HUES6 (cell line): ENCODE measurements around the gene SFXN1.

Source experiments
- H3K27ac ChIP-seq: 2 replicates; pipeline ENCODE4 v1.7.0; 2013; ENCODE audit warnings: low read depth, mild to moderate bottlenecking, low read length, inconsistent platforms
- H3K27me3 ChIP-seq: 2 replicates; pipeline ENCODE4 v1.6.1; 2013; ENCODE audit warnings: low read length; ENCODE audit not compliant: control insufficient read depth, insufficient read depth
- H3K36me3 ChIP-seq: 2 replicates; pipeline ENCODE4 v1.6.1; 2013; ENCODE audit warnings: low read length; ENCODE audit not compliant: control insufficient read depth, insufficient read depth
- H3K4me1 ChIP-seq: 2 replicates; pipeline ENCODE4 v1.6.1; 2013; ENCODE audit warnings: low read length; ENCODE audit not compliant: control insufficient read depth, insufficient read depth
- H3K4me3 ChIP-seq: 2 replicates; pipeline ENCODE4 v1.5.1; 2013; ENCODE audit warnings: low read depth, low read length
- H3K9ac ChIP-seq: one replicate; pipeline ENCODE4 v1.6.1; 2013; ENCODE audit warnings: mild to moderate bottlenecking, low read length
- H3K9me3 ChIP-seq: 2 replicates; pipeline ENCODE4 v1.6.1; 2013; ENCODE audit warnings: low read depth, low read length; ENCODE audit not compliant: control insufficient read depth, insufficient read depth

Gene SFXN1

DNA sequence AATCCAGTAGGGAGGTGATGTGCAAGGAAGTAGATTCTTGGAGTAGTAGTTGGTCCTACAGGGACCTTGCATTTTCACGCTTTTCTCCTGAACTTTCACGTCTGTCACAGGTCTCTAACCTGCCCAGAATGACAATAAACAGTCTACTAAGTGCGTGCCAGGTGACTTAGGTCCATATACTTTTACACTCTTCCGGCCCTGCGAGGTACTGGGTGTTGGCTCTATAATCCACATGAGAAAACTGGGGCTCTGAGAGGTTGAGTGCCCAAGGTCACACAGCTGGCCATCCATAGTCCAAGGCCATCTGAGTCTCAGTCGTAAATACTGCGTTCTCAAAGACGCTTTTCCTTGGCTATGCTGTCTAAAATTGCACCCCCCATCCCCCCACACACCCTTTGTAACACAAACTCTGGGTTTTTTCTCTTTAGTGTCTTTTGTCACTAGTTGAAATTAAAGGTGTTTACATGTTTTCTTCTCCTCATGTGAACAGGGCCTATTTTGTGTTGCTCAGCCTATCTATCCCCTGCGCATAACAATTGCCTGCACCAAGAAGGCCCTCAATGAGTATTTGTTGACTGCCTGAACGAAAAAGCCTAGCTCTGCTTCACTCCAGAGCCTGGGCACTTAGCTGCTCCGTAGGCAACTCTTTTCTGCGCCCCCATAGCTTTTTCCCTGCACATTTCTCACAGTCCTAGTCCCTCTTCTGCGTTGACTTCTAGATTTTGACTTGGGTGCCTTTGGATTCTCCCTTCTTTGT, 943 bp downstream of the SFXN1 start:
- Histone ChIP-seq H3K27ac (peak overlapping the region; percentile 79; the same call in 1 of the 2 replicates), H3K9ac (peak overlapping the region; percentile 89), H3K4me1 (peaks cover 9% of the 10 kb centered on the region), H3K27me3 (peaks cover 20% of the 10 kb centered on the region), H3K4me3 (peak overlapping the region; percentile 87), H3K9me3 (no peaks in the 10 kb centered on the region), H3K36me3 (peaks cover 33% of the 10 kb centered on the region)

DNA sequence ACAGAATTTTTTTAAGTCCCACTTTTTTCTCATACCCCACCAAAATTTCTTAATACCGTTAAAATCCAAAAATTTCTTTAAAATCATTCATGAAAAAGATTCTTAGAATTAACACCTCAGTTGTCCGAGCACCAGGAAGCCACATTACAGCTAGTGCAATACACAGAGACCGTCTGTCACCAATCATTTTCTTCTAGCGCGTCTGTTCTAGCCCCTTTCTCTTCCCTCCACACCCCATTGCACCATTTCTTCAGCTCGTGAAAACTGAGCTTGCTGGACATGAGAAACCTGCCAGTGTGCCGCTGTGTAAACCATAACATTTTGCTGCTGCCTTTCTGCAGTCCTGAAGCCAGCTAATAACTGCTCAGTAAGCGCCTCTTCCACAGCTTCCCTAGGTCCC, 5.0 kb downstream of the SFXN1 start:
- peaks cover 60% of the 10 kb centered on the region for H3K36me3 ChIP-seq
- no peaks in the 10 kb centered on the region for H3K27me3 ChIP-seq
- peaks cover 7% of the 10 kb centered on the region for H3K4me1 ChIP-seq
- H3K9me3 ChIP-seq: no peaks in the 10 kb centered on the region
- H3K9ac ChIP-seq: no peak overlapping the region
- H3K27ac ChIP-seq: no peak overlapping the region
- H3K4me3 ChIP-seq: no peak overlapping the region

DNA sequence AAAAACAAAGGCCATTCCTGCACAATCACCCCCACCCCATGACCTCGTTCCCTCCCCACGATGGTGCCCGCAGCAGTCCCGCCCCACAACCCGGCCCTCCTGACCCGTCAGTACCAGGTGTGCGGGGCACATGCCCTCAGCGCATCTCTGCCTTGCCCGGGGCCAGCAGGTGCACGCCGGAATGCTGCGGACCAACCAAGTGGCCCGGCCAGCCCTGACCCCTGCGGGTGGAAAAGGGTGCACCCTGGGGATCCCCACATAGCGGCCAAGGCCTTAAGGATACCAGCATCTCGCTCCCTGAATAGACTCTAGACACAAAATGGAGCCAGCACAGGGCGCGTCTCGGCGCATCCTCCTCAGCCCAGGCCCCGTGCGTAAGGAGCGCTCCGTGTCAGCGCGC, 6.0 kb downstream of the SFXN1 start:
- peaks cover 69% of the 10 kb centered on the region for H3K36me3 ChIP-seq
- no peaks in the 10 kb centered on the region for H3K27me3 ChIP-seq
- H3K27ac ChIP-seq: no peak overlapping the region

DNA sequence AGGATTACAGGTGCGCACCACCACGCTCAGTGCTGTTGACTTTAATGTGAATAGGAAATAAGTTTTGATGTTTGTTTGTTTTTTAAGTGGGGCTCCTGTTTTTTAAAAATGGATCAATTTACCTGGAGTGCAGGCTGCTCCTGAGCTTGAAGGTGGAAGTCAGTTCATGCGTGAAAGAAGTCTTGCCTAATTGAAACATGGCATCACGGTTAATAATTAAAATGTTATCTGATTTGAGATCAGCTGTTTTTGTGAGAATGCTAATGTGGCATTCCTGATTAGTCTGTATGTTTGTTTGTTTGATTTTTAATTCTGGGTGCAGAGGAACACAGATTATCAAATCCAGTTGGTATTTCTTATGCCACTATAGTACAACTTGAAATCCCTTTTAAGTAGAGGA, 6.5 kb downstream of the SFXN1 start:
- Histone ChIP-seq H3K9me3 (no peaks in the 10 kb centered on the region), H3K27me3 (no peaks in the 10 kb centered on the region), H3K4me3 (no peak overlapping the region), H3K36me3 (peaks cover 74% of the 10 kb centered on the region), H3K4me1 (peaks cover 2% of the 10 kb centered on the region), H3K27ac (no peak overlapping the region), H3K9ac (no peak overlapping the region)

More for the DNA sequence above, 6.0 kb downstream of the SFXN1 start:
- H3K9me3 ChIP-seq: no peaks in the 10 kb centered on the region
- H3K4me1 ChIP-seq: peaks cover 7% of the 10 kb centered on the region
- H3K4me3 ChIP-seq: no peak overlapping the region
- H3K9ac ChIP-seq: no peak overlapping the region

DNA sequence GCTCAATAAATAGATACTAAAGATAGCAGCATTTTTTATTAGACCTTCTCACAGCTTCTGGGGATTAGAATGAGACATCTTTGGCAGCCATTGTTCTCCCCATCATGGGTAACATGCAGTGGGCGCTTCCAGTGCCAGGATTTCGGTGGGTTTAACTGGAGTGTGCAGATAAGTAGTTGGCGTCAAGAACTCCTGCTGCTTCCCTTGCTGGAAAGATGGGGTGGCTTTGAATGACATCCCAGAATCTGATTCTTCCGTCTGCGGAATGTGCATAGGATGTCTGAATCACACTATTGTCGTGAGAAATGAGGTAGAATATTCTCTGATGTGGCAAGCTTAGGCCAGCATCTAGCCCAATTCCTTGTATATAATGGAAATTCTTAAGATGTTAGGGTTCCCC, 7.3 kb downstream of the SFXN1 start:
- H3K9me3 ChIP-seq: no peaks in the 10 kb centered on the region
- H3K9ac ChIP-seq: no peak overlapping the region
- H3K27me3 ChIP-seq: no peaks in the 10 kb centered on the region
- no peak overlapping the region for H3K4me3 ChIP-seq
- no peak overlapping the region for H3K27ac ChIP-seq
- H3K4me1 ChIP-seq: no peaks in the 10 kb centered on the region
- H3K36me3 ChIP-seq: peaks cover 72% of the 10 kb centered on the region

DNA sequence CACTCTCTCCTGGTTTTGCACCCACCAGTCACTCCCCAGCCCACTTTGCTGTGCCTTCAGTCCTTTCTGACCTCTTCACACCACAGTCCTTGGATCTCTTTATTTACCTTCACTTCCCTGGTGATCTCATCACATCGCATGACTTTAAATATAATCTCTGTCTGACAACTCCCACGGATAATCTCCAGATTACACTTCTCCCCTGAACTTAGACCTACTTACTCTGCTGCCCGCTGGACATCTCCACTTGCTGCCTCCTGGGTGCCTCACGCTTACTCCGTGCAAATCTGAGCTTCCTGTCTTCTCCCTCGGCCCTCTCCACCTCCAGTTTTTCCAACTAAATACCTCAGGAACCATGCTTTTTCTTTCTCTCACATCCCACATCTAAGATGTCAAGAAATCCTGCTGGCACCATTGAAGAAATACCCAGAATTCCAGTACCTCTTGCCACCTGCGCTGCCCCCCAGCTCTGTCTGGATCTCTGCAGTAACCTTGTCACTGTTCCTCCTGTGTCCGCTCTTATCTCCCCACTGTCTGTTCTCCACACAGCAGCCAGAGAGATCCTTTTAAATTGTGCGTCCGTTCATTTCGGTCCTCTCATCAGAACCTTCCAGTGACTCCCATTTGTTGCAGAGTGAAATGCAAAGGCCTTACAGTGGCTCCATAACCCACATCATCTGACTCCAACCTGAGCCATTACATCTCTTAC, 9.3 kb downstream of the SFXN1 start:
- H3K9me3 ChIP-seq: no peaks in the 10 kb centered on the region
- no peaks in the 10 kb centered on the region for H3K4me1 ChIP-seq
- no peak overlapping the region for H3K27ac ChIP-seq
- peaks cover 70% of the 10 kb centered on the region for H3K36me3 ChIP-seq
- no peaks in the 10 kb centered on the region for H3K27me3 ChIP-seq
- no peak overlapping the region for H3K9ac ChIP-seq
- H3K4me3 ChIP-seq: no peak overlapping the region

DNA sequence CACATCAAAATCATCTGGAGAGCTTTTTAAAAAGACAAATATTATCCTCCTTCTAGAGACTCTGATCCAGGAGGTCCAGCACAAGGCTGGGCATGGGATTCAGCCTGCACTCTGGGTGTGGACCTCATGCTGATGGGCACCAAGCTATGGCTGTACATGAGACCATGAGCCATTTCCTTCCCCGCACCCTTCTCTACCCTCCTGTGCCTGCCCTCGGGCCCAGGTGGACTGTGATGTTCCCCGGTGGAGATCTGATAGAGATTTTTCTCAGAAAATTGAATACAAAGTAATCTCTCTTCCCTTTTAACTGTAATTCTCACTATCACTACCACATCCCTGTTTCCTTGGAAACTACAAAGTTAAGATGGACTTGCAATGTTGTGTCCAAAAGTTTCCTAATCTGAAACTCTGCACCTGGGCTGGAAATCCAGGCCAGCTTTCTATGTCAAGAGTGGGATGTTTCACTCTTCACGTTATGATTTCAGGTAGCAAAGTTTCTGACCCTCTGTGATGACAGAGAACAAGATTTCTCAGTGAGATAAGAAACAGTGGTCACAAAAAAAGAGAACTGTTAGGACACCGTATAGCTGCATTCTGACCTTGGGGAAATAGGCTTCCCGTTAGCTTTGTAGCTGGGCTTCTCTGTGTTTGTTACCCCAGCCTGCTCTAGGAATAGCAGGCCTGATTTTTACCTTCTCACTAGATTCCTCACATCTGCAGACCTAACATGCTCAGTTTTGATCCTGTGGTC, 11.5 kb downstream of the SFXN1 start:
- Histone ChIP-seq H3K4me3 (no peak overlapping the region), H3K36me3 (peaks cover 71% of the 10 kb centered on the region)

DNA sequence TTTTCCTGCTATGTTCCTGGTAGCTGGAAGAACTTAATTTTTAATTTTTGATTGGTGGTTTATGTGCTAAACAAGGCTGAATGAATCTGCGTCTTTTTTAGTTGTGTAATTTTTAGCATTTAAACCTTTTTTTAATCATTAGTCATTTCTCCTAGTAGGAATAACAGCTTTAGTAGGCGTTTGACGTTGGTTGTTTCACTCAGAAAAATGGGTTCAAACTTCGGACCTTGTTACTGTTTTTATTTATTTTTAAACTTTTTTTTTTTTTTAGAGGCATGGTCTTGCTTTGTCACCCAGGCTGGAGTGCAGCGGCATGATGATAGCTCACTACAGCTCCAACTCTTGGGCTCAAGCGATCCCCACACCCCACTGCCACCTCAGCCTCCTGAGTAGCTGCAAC, 12.9 kb downstream of the SFXN1 start:
- no peak overlapping the region for H3K4me3 ChIP-seq
- no peak overlapping the region for H3K27ac ChIP-seq
- H3K4me1 ChIP-seq: no peaks in the 10 kb centered on the region
- H3K9ac ChIP-seq: no peak overlapping the region
- no peaks in the 10 kb centered on the region for H3K9me3 ChIP-seq
- peaks cover 65% of the 10 kb centered on the region for H3K36me3 ChIP-seq
- H3K27me3 ChIP-seq: no peaks in the 10 kb centered on the region

More for the DNA sequence above, 11.5 kb downstream of the SFXN1 start:
- no peaks in the 10 kb centered on the region for H3K9me3 ChIP-seq
- H3K27me3 ChIP-seq: no peaks in the 10 kb centered on the region
- H3K27ac ChIP-seq: no peak overlapping the region
- no peaks in the 10 kb centered on the region for H3K4me1 ChIP-seq
- H3K9ac ChIP-seq: no peak overlapping the region

DNA sequence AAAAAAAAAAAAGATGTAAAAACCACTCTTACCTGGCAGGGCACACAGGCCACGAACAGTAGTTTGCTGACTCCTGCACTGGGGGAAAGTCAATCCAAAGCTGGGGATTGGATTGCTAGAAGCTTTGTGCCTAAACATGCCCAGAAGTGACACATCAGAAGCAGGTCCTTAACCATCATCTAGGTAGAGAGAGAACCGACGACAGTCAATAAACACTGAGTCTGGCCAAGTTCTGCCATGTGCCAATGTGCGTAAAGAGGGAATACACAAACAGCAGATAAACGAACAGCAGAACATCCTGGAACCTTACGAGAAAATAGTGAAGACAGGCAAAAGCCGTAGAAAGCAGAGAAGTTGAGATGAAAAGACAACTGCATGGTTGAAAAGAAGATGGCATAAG, 14.9 kb downstream of the SFXN1 start:
- Histone ChIP-seq H3K4me1 (no peaks in the 10 kb centered on the region), H3K27me3 (no peaks in the 10 kb centered on the region), H3K9me3 (no peaks in the 10 kb centered on the region), H3K27ac (no peak overlapping the region), H3K36me3 (peaks cover 67% of the 10 kb centered on the region), H3K9ac (no peak overlapping the region), H3K4me3 (no peak overlapping the region)

DNA sequence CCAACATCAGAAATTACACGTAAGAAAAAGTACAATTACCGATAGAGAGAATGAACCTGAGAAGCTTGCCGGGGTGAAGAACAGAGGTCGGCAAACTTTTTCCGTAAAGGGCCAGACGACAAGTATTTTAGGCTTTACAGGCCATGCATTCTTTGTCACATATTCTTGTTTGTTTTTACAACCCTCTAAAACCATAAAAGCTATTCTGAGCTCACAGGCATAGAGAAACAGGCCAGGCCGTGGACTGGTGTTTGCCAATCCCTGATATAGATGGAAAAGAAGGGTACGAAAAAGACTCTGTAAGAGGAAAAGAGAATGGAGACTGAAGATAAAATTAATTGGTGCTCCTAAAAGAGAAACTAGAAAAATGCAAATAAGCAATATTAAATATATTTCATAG, 15.4 kb downstream of the SFXN1 start:
- H3K36me3 ChIP-seq: peaks cover 68% of the 10 kb centered on the region
- no peaks in the 10 kb centered on the region for H3K9me3 ChIP-seq
- H3K4me1 ChIP-seq: no peaks in the 10 kb centered on the region
- no peak overlapping the region for H3K9ac ChIP-seq
- no peaks in the 10 kb centered on the region for H3K27me3 ChIP-seq
- no peak overlapping the region for H3K27ac ChIP-seq
- no peak overlapping the region for H3K4me3 ChIP-seq
